T-helper 2 cell treated with Interferon-gamma antibody and Interleukin-4, amounts not matched to agents 5 μg/mL and 100 μg/mL, for 36 hours (primary cell): ENCODE measurements around the gene BCL7A.

Experiments used
- DNase-seq: peaks from one replicate; pipeline ENCODE4 v3.0.0; 2021; ENCODE audit warnings: low spot score
- H3K27ac Mint-ChIP-seq: one replicate; pipeline ENCODE4 v1.8.0; 2021; ENCODE audit warnings: mild to moderate bottlenecking, mixed read lengths
- H3K27me3 Mint-ChIP-seq: one replicate; pipeline ENCODE4 v1.8.0; 2021; ENCODE audit warnings: low read depth, mixed read lengths
- H3K36me3 Mint-ChIP-seq: one replicate; pipeline ENCODE4 v1.8.0; 2021; ENCODE audit warnings: low read depth, mixed read lengths
- H3K4me1 Mint-ChIP-seq: one replicate; pipeline ENCODE4 v1.8.0; 2021; ENCODE audit warnings: low read depth, mixed read lengths
- H3K4me3 Mint-ChIP-seq: one replicate; pipeline ENCODE4 v1.8.0; 2022; ENCODE audit warnings: mild to moderate bottlenecking, moderate library complexity, mixed read lengths
- H3K9me3 Mint-ChIP-seq: one replicate; pipeline ENCODE4 v1.8.0; 2021; ENCODE audit warnings: mixed read lengths

Gene BCL7A

GRCh38 chr12:122079033-122079531 is 57.4 kb downstream of the BCL7A start:
- Mint-ChIP-seq H3K27ac (peak overlapping the region; percentile 82), H3K36me3 (peaks cover 16% of the 10 kb centered on the region), H3K4me1 (peaks cover 47% of the 10 kb centered on the region), H3K4me3 (peak overlapping the region; percentile 94), H3K27me3 (peaks cover 6% of the 10 kb centered on the region), H3K9me3 (no peaks in the 10 kb centered on the region)
- peak; percentile 14 for DNase-seq

- Mint-ChIP-seq H3K4me1 (peaks cover 49% of the 10 kb centered on the region), H3K27ac (peak overlapping the region; percentile 82), H3K9me3 (no peaks in the 10 kb centered on the region), H3K36me3 (peaks cover 19% of the 10 kb centered on the region), H3K4me3 (peak overlapping the region; percentile 94), H3K27me3 (peaks cover 2% of the 10 kb centered on the region)
- no peak for DNase-seq
Observed at GRCh38 chr12:122079532-122080081, 57.9 kb downstream of the BCL7A start.

DNA sequence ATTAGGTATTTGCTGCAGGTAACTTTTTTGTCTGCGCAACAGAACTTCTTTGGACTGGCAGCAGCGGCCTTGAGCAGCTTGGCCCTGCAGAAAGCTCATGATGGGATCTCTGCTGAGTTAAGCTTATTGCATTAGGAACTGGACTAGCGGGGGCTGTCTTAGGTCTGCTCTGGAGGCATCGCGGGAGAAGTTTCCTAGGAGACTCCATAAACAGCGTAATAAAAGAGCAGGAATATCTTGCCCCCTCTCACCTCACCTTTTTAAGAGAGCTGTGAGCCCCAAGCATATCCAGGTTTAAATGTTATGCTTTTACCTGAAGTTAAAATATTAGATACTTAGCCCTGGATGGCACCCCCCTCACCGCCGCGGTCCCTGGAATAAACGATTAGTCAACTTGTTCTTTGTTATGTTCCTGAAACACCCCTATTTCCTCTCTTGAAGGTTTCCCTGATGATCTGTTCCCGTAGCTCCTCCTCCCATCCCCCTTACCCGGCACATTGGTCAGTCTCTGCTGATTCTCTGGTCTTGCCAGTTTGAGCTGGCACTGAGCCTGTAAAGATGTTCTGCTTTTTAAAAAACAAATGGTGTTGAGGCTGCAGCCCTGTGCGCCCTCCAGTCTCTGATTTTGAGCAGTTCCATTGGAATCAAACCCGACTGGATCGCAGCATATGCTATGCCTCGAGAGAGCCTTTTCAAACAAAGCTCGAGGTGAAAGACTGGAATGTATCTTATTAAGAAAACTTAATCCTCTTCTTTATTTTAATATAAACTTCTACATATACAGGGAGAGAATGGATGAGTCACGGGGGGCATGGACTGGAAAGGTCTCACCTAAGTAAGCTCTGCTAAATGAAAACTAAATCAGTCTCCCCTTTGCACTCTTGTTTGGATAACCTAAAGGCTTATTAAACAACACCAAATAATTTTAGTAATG is 58.7 kb downstream of the BCL7A start:
- H3K9me3 Mint-ChIP-seq = no peaks in the 10 kb centered on the region
- peaks cover 2% of the 10 kb centered on the region for H3K27me3 Mint-ChIP-seq
- peak; percentile 23 for DNase-seq
- peak overlapping the region; percentile 94 for H3K4me3 Mint-ChIP-seq
- H3K4me1 Mint-ChIP-seq = peaks cover 49% of the 10 kb centered on the region
- peak overlapping the region; percentile 82 for H3K27ac Mint-ChIP-seq
- H3K36me3 Mint-ChIP-seq = peaks cover 23% of the 10 kb centered on the region

GRCh38 chr12:122081083-122081696 is 59.5 kb downstream of the BCL7A start:
- peaks cover under 1% of the 10 kb centered on the region for H3K27me3 Mint-ChIP-seq
- H3K9me3 Mint-ChIP-seq = no peaks in the 10 kb centered on the region
- peaks cover 51% of the 10 kb centered on the region for H3K4me1 Mint-ChIP-seq
- DNase-seq = peak; percentile 41
- peaks cover 30% of the 10 kb centered on the region for H3K36me3 Mint-ChIP-seq
- H3K4me3 Mint-ChIP-seq = peak overlapping the region; percentile 94
- peak overlapping the region; percentile 82 for H3K27ac Mint-ChIP-seq

DNA sequence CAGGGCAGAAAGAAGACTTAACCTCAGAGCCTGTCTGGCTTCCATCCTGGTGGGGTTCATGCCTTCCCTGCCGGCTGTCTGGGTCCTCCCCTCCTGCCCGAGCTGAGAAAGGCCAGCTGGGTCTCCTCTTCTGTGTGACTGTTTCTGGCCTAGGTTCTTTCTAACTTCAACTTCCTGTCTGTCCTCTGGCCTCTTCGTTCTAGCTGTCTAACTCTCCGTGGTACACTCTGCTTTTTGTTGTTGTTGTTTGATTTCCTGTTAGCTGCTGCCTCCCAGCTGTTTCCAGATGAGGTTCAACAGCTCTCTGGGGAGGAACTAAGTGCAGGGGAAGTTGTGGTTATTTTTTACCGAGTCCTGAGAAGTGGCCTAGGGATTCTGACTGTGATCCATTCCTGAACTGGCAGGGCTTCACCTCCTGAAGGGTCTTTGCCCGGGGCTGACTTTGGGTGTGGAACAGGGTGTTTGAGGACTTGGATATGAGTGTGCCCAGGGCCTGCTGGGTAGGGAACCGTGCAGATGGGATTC is 60.1 kb downstream of the BCL7A start:
- Mint-ChIP-seq H3K4me1 (peaks cover 51% of the 10 kb centered on the region), H3K27me3 (no peaks in the 10 kb centered on the region), H3K36me3 (peaks cover 33% of the 10 kb centered on the region), H3K9me3 (no peaks in the 10 kb centered on the region), H3K27ac (peak overlapping the region; percentile 82), H3K4me3 (peak overlapping the region; percentile 94)
- peak; percentile 32 for DNase-seq

- peak; percentile 33 for DNase-seq
- peak overlapping the region; percentile 79 for H3K27ac Mint-ChIP-seq
- peak overlapping the region; percentile 94 for H3K4me3 Mint-ChIP-seq
- H3K27me3 Mint-ChIP-seq = no peaks in the 10 kb centered on the region
- peaks cover 57% of the 10 kb centered on the region for H3K4me1 Mint-ChIP-seq
- H3K9me3 Mint-ChIP-seq = no peaks in the 10 kb centered on the region
- H3K36me3 Mint-ChIP-seq = peaks cover 42% of the 10 kb centered on the region
Observed at GRCh38 chr12:122082621-122083356, 61.1 kb downstream of the BCL7A start.

- Mint-ChIP-seq H3K27me3 (no peaks in the 10 kb centered on the region), H3K4me1 (peaks cover 60% of the 10 kb centered on the region), H3K36me3 (peaks cover 50% of the 10 kb centered on the region), H3K27ac (no peak overlapping the region), H3K4me3 (no peak overlapping the region), H3K9me3 (no peaks in the 10 kb centered on the region)
- DNase-seq = no peak
Observed at GRCh38 chr12:122084857-122085405, 63.2 kb downstream of the BCL7A start.

- DNase-seq = no peak
- Mint-ChIP-seq H3K4me3 (no peak overlapping the region), H3K27me3 (no peaks in the 10 kb centered on the region), H3K9me3 (no peaks in the 10 kb centered on the region), H3K36me3 (peaks cover 48% of the 10 kb centered on the region), H3K27ac (no peak overlapping the region), H3K4me1 (peaks cover 55% of the 10 kb centered on the region)
Observed at GRCh38 chr12:122085591-122085990, 63.9 kb downstream of the BCL7A start.

DNA sequence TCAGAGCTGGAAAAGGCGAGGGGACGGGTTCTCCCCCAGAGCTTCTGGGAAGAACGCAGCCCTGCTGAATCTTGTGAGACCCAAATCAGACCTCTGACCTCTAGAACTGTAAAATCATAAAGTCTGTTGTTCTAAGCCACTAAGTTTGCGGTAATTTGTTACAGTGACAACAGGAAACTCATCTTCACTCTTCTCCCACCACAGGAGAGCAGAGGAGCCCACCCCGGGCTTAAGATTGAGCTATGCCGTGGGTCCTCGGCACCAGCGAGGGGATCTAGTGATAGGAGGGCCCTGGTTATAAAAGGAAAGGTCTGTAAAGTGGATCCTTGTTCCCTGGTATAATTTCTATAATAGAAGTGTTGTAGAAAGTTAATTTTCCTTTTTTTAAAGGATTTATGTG is 64.4 kb downstream of the BCL7A start:
- peak overlapping the region; percentile 46 for H3K27ac Mint-ChIP-seq

DNA sequence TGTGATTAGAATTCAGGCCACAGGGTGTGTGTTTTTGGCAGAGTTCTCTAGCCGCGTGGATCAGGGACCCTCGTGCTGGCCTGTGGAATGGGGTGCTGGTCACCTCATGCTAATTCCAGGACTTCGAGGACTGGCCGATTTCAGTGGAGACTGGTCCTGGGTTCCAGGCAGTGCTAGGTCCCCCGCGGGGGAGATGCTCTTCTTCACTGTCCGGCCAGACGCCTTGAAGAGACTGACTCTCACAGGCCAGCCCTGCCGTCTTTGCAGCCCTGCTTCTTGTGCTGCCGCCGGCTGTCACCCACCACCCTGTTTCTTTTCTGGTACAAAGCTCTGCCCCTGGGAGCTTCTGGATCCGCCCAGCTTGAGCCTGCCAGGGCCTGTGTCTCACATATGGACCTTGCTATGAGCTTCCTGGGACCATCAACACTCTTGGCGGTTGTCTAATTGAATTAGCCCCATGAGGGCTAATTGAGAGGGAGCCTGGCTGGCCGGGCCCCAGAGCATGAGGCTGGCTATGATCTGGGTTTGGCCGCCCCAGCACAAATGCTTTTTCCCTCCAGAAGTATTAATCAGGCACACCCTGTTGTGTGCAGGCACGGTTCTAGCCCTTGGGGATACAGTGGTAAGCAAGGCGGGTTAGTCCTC is 65.1 kb downstream of the BCL7A start:
- Mint-ChIP-seq H3K36me3 (peaks cover 52% of the 10 kb centered on the region), H3K27ac (peak overlapping the region; percentile 8), H3K4me1 (peaks cover 53% of the 10 kb centered on the region), H3K9me3 (no peaks in the 10 kb centered on the region), H3K27me3 (no peaks in the 10 kb centered on the region), H3K4me3 (no peak overlapping the region)
- DNase-seq = no peak

More for the DNA sequence above, 64.4 kb downstream of the BCL7A start:
- Mint-ChIP-seq H3K9me3 (no peaks in the 10 kb centered on the region), H3K27me3 (no peaks in the 10 kb centered on the region), H3K4me1 (peaks cover 54% of the 10 kb centered on the region), H3K4me3 (no peak overlapping the region), H3K36me3 (peaks cover 49% of the 10 kb centered on the region)
- DNase-seq = no peak

- Mint-ChIP-seq H3K4me3 (no peak overlapping the region), H3K4me1 (peaks cover 47% of the 10 kb centered on the region), H3K27ac (peak overlapping the region; percentile 2), H3K9me3 (no peaks in the 10 kb centered on the region), H3K36me3 (peaks cover 52% of the 10 kb centered on the region), H3K27me3 (no peaks in the 10 kb centered on the region)
- no peak for DNase-seq
Observed at GRCh38 chr12:122087431-122088178, 65.9 kb downstream of the BCL7A start.

GRCh38 chr12:122088179-122088810 is 66.6 kb downstream of the BCL7A start:
- Mint-ChIP-seq H3K9me3 (no peaks in the 10 kb centered on the region), H3K36me3 (peaks cover 49% of the 10 kb centered on the region), H3K4me1 (peaks cover 40% of the 10 kb centered on the region), H3K4me3 (no peak overlapping the region), H3K27ac (peak overlapping the region; percentile 56), H3K27me3 (no peaks in the 10 kb centered on the region)
- no peak for DNase-seq
